H1 (cell line): ENCODE measurements around the gene DNASE2B. TPM values are rescaled to one million over a fixed set of nuclear protein-coding genes. Genes with fewer than 3 reads are reported as not detected.

ENCODE experiments used
- CTCF ChIA-PET: fragments of 300-600 bp; sonication (Branson Sonifier 250); formaldehyde crosslinking; loops from one replicate; lab custom pipeline; 2021; ENCODE audit not compliant: partially characterized antibody; lab: Charles Lee
- POLR2A ChIA-PET: fragments of 300-600 bp; sonication (Branson Sonifier 250); formaldehyde crosslinking; loops from one replicate; lab custom pipeline; 2021; ENCODE audit warnings: inconsistent platforms; ENCODE audit not compliant: partially characterized antibody; lab: Charles Lee
- DNase-seq, 2 experiments: peaks; one replicate each; pipeline versions ENCODE4 v3.0.0 to v3.0.0-alpha.2; 2010 to 2022; ENCODE audit warnings: low spot score in 2 of 2, low read depth in 1 of 2, mixed read lengths in 1 of 2
- FAIRE-seq: peaks from 2 replicates; lab custom pipeline; 2011; peaks lifted over from hg19 to GRCh38; lab: Jason Lieb, UNC
- H2AFZ ChIP-seq: 2 replicates; pipeline ENCODE4 v1.8.1; 2012; ENCODE audit warnings: low read length, inconsistent platforms
- H2AK5ac ChIP-seq: 2 replicates; pipeline ENCODE4 v1.6.1; 2013; ENCODE audit warnings: low read depth, low read length
- H2BK120ac ChIP-seq: replicated peaks from 2 replicates; pipeline ENCODE3; 2013; ENCODE audit warnings: low read depth, low read length, inconsistent platforms
- H2BK12ac ChIP-seq: 2 replicates; pipeline ENCODE4 v1.6.1; 2013; ENCODE audit warnings: low read depth, low read length
- H2BK15ac ChIP-seq: 2 replicates; pipeline ENCODE4 v1.6.1; 2013; ENCODE audit warnings: low read length
- H2BK20ac ChIP-seq: 2 replicates; pipeline ENCODE4 v1.6.1; 2013; ENCODE audit warnings: low read length
- H2BK5ac ChIP-seq: 2 replicates; pipeline ENCODE4 v1.6.1; 2013; ENCODE audit warnings: low read depth, low read length
- H3K14ac ChIP-seq: 2 replicates; pipeline ENCODE4 v1.6.1; 2013; ENCODE audit warnings: inconsistent platforms; ENCODE audit not compliant: insufficient read length
- H3K18ac ChIP-seq: 2 replicates; pipeline ENCODE4 v1.6.1; 2013; ENCODE audit warnings: low read length; ENCODE audit errors: extremely low read depth
- H3K23ac ChIP-seq: 2 replicates; pipeline ENCODE4 v1.6.1; 2013; ENCODE audit warnings: inconsistent platforms; ENCODE audit not compliant: insufficient read length
- H3K23me2 ChIP-seq: 2 replicates; pipeline ENCODE4 v1.6.1; 2013; ENCODE audit warnings: low read depth, low read length
- H3K27ac ChIP-seq: 2 replicates; pipeline ENCODE4 v1.6.1; 2011; ENCODE audit warnings: low read depth, low read length, inconsistent platforms
- H3K27me3 ChIP-seq, 4 experiments: replicated peaks in 1 of 4; 1 replicate in 1 of 4; 2 replicates in 3 of 4; pipeline versions ENCODE4 v1.6.1 to v1.8.1; 2011 to 2013; ENCODE audit warnings: low read length in 3 of 4, mild to moderate bottlenecking in 3 of 4, inconsistent platforms in 2 of 4, mixed read lengths in 2 of 4, moderate library complexity in 1 of 4; ENCODE audit not compliant: control insufficient read depth in 3 of 4, insufficient read depth in 3 of 4; ENCODE audit errors: extremely low read depth in 1 of 4
- H3K36me3 ChIP-seq, 4 experiments: 2 replicates each; pipeline versions ENCODE4 v1.6.1 to v1.8.1; 2011 to 2013; ENCODE audit warnings: mild to moderate bottlenecking in 4 of 4, low read length in 3 of 4, moderate library complexity in 2 of 4, control low read depth in 1 of 4, inconsistent platforms in 1 of 4; ENCODE audit not compliant: insufficient read depth in 4 of 4, control insufficient read depth in 2 of 4
- H3K4ac ChIP-seq: replicated peaks from 2 replicates; pipeline ENCODE3; 2013; ENCODE audit warnings: low read length, low read depth, mixed read lengths, inconsistent platforms; ENCODE audit not compliant: insufficient read length
- H3K4me1 ChIP-seq, 4 experiments: replicated peaks in 1 of 4; 1 replicate in 1 of 4; 2 replicates in 3 of 4; pipeline versions ENCODE4 v1.6.1 to v1.8.1; 2011 to 2013; ENCODE audit warnings: low read length in 3 of 4, inconsistent platforms in 2 of 4, mixed read lengths in 1 of 4; ENCODE audit not compliant: insufficient read depth in 4 of 4, control insufficient read depth in 3 of 4
- H3K4me2 ChIP-seq, 2 experiments: 2 replicates each; pipeline versions ENCODE4 v1.6.1 to v1.8.1; 2011 to 2013; ENCODE audit warnings: low read depth in 2 of 2, low read length in 2 of 2, control low read depth in 1 of 2, inconsistent platforms in 1 of 2, mild to moderate bottlenecking in 1 of 2; ENCODE audit not compliant: insufficient read depth in 1 of 2
- H3K4me3 ChIP-seq, 4 experiments: fragments of 200-600, 300-600 bp in 1 of 4; sonication (generic), shearing (Covaris generic), sonication (Bioruptor Twin) in 1 of 4; 2 replicates each; pipeline versions ENCODE4 v1.5.1 to v1.8.1; 2011 to 2016; ENCODE audit warnings: low read length in 4 of 4, low read depth in 3 of 4, control low read depth in 2 of 4, inconsistent platforms in 2 of 4, mild to moderate bottlenecking in 2 of 4, mixed read lengths in 1 of 4, moderate library complexity in 1 of 4; ENCODE audit not compliant: insufficient read depth in 2 of 4; ENCODE audit errors: extremely low read depth in 1 of 4
- H3K56ac ChIP-seq: replicated peaks from 2 replicates; pipeline ENCODE3; 2013; ENCODE audit warnings: low read depth, mild to moderate bottlenecking, mixed read lengths, low read length, inconsistent platforms; ENCODE audit not compliant: insufficient read length
- H3K79me1 ChIP-seq: 2 replicates; pipeline ENCODE4 v1.6.1; 2013; ENCODE audit warnings: low read depth, low read length, control low read depth
- H3K79me2 ChIP-seq, 2 experiments: 2 replicates each; pipeline versions ENCODE4 v1.6.1 to v1.8.1; 2012 to 2013; ENCODE audit warnings: low read length in 2 of 2, mild to moderate bottlenecking in 2 of 2, inconsistent platforms in 1 of 2; ENCODE audit not compliant: insufficient read depth in 2 of 2, control insufficient read depth in 1 of 2
- H3K9ac ChIP-seq, 4 experiments: replicated peaks in 1 of 4; 1 replicate in 1 of 4; 2 replicates in 3 of 4; pipeline versions ENCODE4 v1.6.1 to v1.8.1; 2011 to 2013; ENCODE audit warnings: low read depth in 3 of 4, low read length in 3 of 4, control low read depth in 2 of 4, mild to moderate bottlenecking in 2 of 4, moderate library complexity in 2 of 4, inconsistent platforms in 1 of 4; ENCODE audit errors: extremely low read depth in 1 of 4
- H3K9me3 ChIP-seq, 2 experiments: 2 replicates each; pipeline versions ENCODE4 v1.6.1 to v1.8.1; 2012 to 2013; ENCODE audit warnings: mild to moderate bottlenecking in 2 of 2, moderate library complexity in 2 of 2, control low read depth in 1 of 2, inconsistent platforms in 1 of 2, low read depth in 1 of 2, low read length in 1 of 2, mixed read lengths in 1 of 2; ENCODE audit not compliant: insufficient read depth in 2 of 2
- H4K20me1 ChIP-seq, 2 experiments: replicated peaks in 1 of 2; 2 replicates each; pipeline versions ENCODE3 to v1.8.1; 2011 to 2013; ENCODE audit warnings: inconsistent platforms in 2 of 2, low read length in 2 of 2, mild to moderate bottlenecking in 1 of 2; ENCODE audit not compliant: insufficient read depth in 2 of 2, control insufficient read depth in 1 of 2
- H4K5ac ChIP-seq: 2 replicates; pipeline ENCODE4 v1.6.1; 2013; ENCODE audit warnings: low read length, low read depth, mixed read lengths, inconsistent platforms; ENCODE audit not compliant: insufficient read length
- H4K8ac ChIP-seq: 2 replicates; pipeline ENCODE4 v1.8.0; 2013; ENCODE audit warnings: mild to moderate bottlenecking, moderate library complexity, low read length, inconsistent platforms; ENCODE audit not compliant: insufficient read depth; ENCODE audit errors: extremely low read depth
- H4K91ac ChIP-seq: replicated peaks from 2 replicates; pipeline ENCODE3; 2013; ENCODE audit warnings: low read length, mixed read lengths, inconsistent platforms; ENCODE audit not compliant: insufficient read length
- ASH2L ChIP-seq: fragments of 200-600, 300-600 bp; sonication (generic); IDR thresholded peaks from one replicate; pipeline ENCODE4 v1.7.1; 2017; ENCODE audit warnings: low read length
- BACH1 ChIP-seq: IDR thresholded peaks from 2 replicates; pipeline ENCODE4 v1.6.1; 2012; ENCODE audit warnings: low read length, improper control_type of control experiment
- JUND ChIP-seq: IDR thresholded peaks from 2 replicates; pipeline ENCODE4 v1.6.1; 2011; ENCODE audit warnings: mild to moderate bottlenecking, improper control_type of control experiment, low read length
- KDM4A ChIP-seq: IDR thresholded peaks from one replicate; pipeline ENCODE4 v1.7.1; 2012; ENCODE audit warnings: low read depth, mild to moderate bottlenecking, moderate library complexity, low read length, inconsistent platforms; ENCODE audit not compliant: severe bottlenecking
- MAFK ChIP-seq: IDR thresholded peaks from 2 replicates; pipeline ENCODE4 v1.6.1; 2012; ENCODE audit warnings: low read depth, mild to moderate bottlenecking, improper control_type of control experiment, low read length
- NANOG ChIP-seq: IDR thresholded peaks from 2 replicates; pipeline ENCODE4 v1.6.1; 2011; ENCODE audit warnings: low read length, low read depth, mild to moderate bottlenecking, inconsistent platforms; ENCODE audit not compliant: insufficient read depth, poor library complexity, severe bottlenecking
- POU5F1 ChIP-seq: IDR thresholded peaks from 2 replicates; pipeline ENCODE4 v1.6.1; 2011; ENCODE audit warnings: low read depth, mild to moderate bottlenecking, low read length, moderate library complexity
- RNF2 ChIP-seq: fragments of 200-900, 300-1000 bp; sonication (generic); IDR thresholded peaks from 2 replicates; pipeline ENCODE4 v1.7.1; 2016; ENCODE audit warnings: borderline replicate concordance, low read depth, mild to moderate bottlenecking, antibody characterized with exemption, low read length; ENCODE audit not compliant: poor library complexity, severe bottlenecking; ENCODE audit errors: missing control alignments
- SP4 ChIP-seq: IDR thresholded peaks from 2 replicates; pipeline ENCODE4 v1.6.1; 2012; ENCODE audit warnings: low read length, inconsistent platforms
- SRF ChIP-seq: IDR thresholded peaks from 2 replicates; pipeline ENCODE4 v1.6.1; 2011; ENCODE audit warnings: mild to moderate bottlenecking, low read depth, low read length, moderate library complexity
- ZNF274 ChIP-seq: IDR thresholded peaks from 2 replicates; pipeline ENCODE4 v1.7.0; 2012; ENCODE audit warnings: low read length, borderline replicate concordance; ENCODE audit errors: extremely low read depth
- WGBS, 2 experiments: shearing (Covaris generic) in 1 of 2; methylation state at CpG; one replicate each; pipeline versions ENCODE4 v1.1.6 to v1.1.7; 2013 to 2015; ENCODE audit warnings: low lambda C conversion rate in 2 of 2, mixed read lengths in 2 of 2, inconsistent platforms in 1 of 2, low coverage in 1 of 2, missing lambda C conversion rate in 1 of 2; ENCODE audit not compliant: insufficient replicate concordance in 2 of 2, insufficient coverage in 1 of 2, insufficient read length in 1 of 2; ENCODE audit errors: extremely low coverage in 1 of 2, missing lambda C conversion rate in 1 of 2; 5-methylcytosine and 5-hydroxymethylcytosine counted together
- polyA plus RNA-seq, 7 experiments: library from polyadenylated mRNA; depleted of rRNA in 3 of 7; stranded (reverse) in 5 of 7; unstranded in 2 of 7; fragments of >200 nt in 5 of 7; fragments of 200-250 nt in 2 of 7; gene quantifications; 1 replicate in 5 of 7; 2 replicates in 1 of 7; 4 replicates in 1 of 7; pipeline versions ENCODE4 v1.2.1 to v1.2.3, GENCODE V29; 2011 to 2013; ENCODE audit warnings: missing spikeins in 2 of 7, mixed read lengths in 2 of 7
- total RNA-seq: library from RNA; stranded (reverse); fragmentation: NEBNext Ultra II Directional; extraction: Animal tissue kit (Norgen Biotek cat#: 25700); gene quantifications from 2 replicates; pipeline ENCODE4 v1.2.1, GENCODE V29; 2021
- TF ChIP-seq, protein P1 (sequence below): IDR thresholded peaks from 2 replicates; pipeline ENCODE4 v1.6.1; 2012; ENCODE audit warnings: low read length, inconsistent platforms

DNASE2B gene
- total and polyA plus RNA-seq, 2 of the 8 experiments (the other 6 are each of a cell fraction or from before 2014, with no cell fraction given): not detected

GRCh38 chr1:84426376-84426775 is 28.1 kb downstream of the DNASE2B start:
- Histone ChIP-seq H3K9ac (no peak overlapping the region), H3K36me3 (no peaks in the 10 kb centered on the region), H2BK5ac (no peak overlapping the region), H4K91ac (no peak overlapping the region), H3K4me2 (no peak overlapping the region), H3K79me1 (no peaks in the 10 kb centered on the region), H2AFZ (no peak overlapping the region), H4K8ac (no peak overlapping the region), H3K9me3 (peaks cover 0 to 2% of the 10 kb centered on the region in 2 experiments; a peak in 1 of 4 replicates), H3K23me2 (no peaks in the 10 kb centered on the region; the same call in 1 of the 2 replicates), H4K5ac (no peak overlapping the region), H2BK20ac (no peak overlapping the region), H2AK5ac (no peak overlapping the region), H3K14ac (no peak overlapping the region), H4K20me1 (no peaks in the 10 kb centered on the region), H3K18ac (no peak overlapping the region), H3K27me3 (no peaks in the 10 kb centered on the region), H2BK12ac (no peak overlapping the region), H3K4ac (no peak overlapping the region), H3K56ac (no peak overlapping the region), H3K4me1 (no peaks in the 10 kb centered on the region), H2BK15ac (no peak overlapping the region), H3K27ac (no peak overlapping the region), H3K79me2 (no peaks in the 10 kb centered on the region), H2BK120ac (no peak overlapping the region), H3K4me3 (no peak overlapping the region), H3K23ac (no peak overlapping the region)
- DNase-seq: no peak
- ChIA-PET POLR2A (no interaction called here), CTCF (interaction anchor here (1.1 kb wide), 1 partner anchor 27 kb away, joined by 4 read pairs; no protein-coding TSS in a partner anchor)
- FAIRE-seq: no peak
- 95% methylated on average over 2 of the region's 2 CpGs; no CpG with 5 or more reads in 1 of the 2 experiments for WGBS, 2 experiments
- TF ChIP-seq BACH1 (no peak), NANOG (no peak), ZNF274 (no peak), SRF (no peak), POU5F1 (no peak), RNF2 (no peak), KDM4A (no peak), JUND (no peak), MAFK (no peak), SP4 (no peak), ASH2L (no peak)
- TF ChIP-seq, protein P1, sequence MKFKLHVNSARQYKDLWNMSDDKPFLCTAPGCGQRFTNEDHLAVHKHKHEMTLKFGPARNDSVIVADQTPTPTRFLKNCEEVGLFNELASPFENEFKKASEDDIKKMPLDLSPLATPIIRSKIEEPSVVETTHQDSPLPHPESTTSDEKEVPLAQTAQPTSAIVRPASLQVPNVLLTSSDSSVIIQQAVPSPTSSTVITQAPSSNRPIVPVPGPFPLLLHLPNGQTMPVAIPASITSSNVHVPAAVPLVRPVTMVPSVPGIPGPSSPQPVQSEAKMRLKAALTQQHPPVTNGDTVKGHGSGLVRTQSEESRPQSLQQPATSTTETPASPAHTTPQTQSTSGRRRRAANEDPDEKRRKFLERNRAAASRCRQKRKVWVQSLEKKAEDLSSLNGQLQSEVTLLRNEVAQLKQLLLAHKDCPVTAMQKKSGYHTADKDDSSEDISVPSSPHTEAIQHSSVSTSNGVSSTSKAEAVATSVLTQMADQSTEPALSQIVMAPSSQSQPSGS: no peak
